ENCODE data around the gene HES2. TPM values are rescaled to one million over a fixed set of nuclear protein-coding genes. Genes with fewer than 3 reads are reported as not detected.

The HES2 gene
- total RNA-seq, 2 donors from 2014 or later = not detected

GRCh38 chr1:6443339-6444115, 23.8 kb upstream of the HES2 start:
- H3K9me3 Mint-ChIP-seq = no peaks in the 10 kb centered on the region
- H3K4me1 Mint-ChIP-seq = peaks cover 1% of the 10 kb centered on the region

GRCh38 chr1:6441586-6441985, 21.9 kb upstream of the HES2 start:
- H3K4me1 Mint-ChIP-seq = peaks cover 3% of the 10 kb centered on the region
- H3K4me3 ChIP-seq (ENCODE audit: low read length) = no peak overlapping the region
- H3K36me3 Mint-ChIP-seq (ENCODE audit: low read depth) = no peaks in the 10 kb centered on the region
- H3K27me3 Mint-ChIP-seq (ENCODE audit: insufficient read depth) = peaks cover 43% of the 10 kb centered on the region
- DNase-seq = no peak
- no peak overlapping the region for H3K27ac ChIP-seq (ENCODE audit: low read depth, low read length)
- H3K9me3 ChIP-seq (ENCODE audit: control insufficient read depth, low read length) = no peaks in the 10 kb centered on the region
- no peaks in the 10 kb centered on the region for H3K36me3 ChIP-seq (ENCODE audit: control insufficient read depth, insufficient read depth, low read length)
- no peak overlapping the region for H3K4me3 Mint-ChIP-seq
- H3K9me3 Mint-ChIP-seq = no peaks in the 10 kb centered on the region
- peaks cover 39% of the 10 kb centered on the region for H3K27me3 ChIP-seq (ENCODE audit: control insufficient read depth, insufficient read depth, low read length, poor library complexity, severe bottlenecking)
- H3K4me1 ChIP-seq (ENCODE audit: control insufficient read depth, insufficient read depth, low read length) = no peaks in the 10 kb centered on the region
- no peak overlapping the region for H3K27ac Mint-ChIP-seq
- no peak overlapping the region for H3K9ac ChIP-seq (ENCODE audit: extremely low read depth, low read length, poor library complexity, severe bottlenecking)
- no peak for TF ChIP-seq CTCF (conservative IDR thresholded peaks at IDR 0.05)
- WGBS, 2 experiments (ENCODE audit: insufficient coverage in 1 of 2, insufficient read length in 1 of 2) = 76 to 84% methylated on average over 5 to 7 of the region's 7 CpGs

More at GRCh38 chr1:6443339-6444115, 23.8 kb upstream of the HES2 start:
- no peak overlapping the region for H3K4me3 Mint-ChIP-seq
- no peak for DNase-seq
- H3K4me1 ChIP-seq (ENCODE audit: control insufficient read depth, insufficient read depth, low read length) = no peaks in the 10 kb centered on the region
- H3K4me3 ChIP-seq (ENCODE audit: low read length) = no peak overlapping the region
- no peak overlapping the region for H3K27ac ChIP-seq (ENCODE audit: low read depth, low read length)
- 93 to 97% methylated on average over 15 to 21 of the region's 21 CpGs for WGBS, 2 experiments (ENCODE audit: insufficient coverage in 1 of 2, insufficient read length in 1 of 2)
- no peaks in the 10 kb centered on the region for H3K9me3 ChIP-seq (ENCODE audit: control insufficient read depth, low read length)
- H3K27me3 Mint-ChIP-seq (ENCODE audit: insufficient read depth) = peaks cover 44% of the 10 kb centered on the region
- H3K36me3 Mint-ChIP-seq (ENCODE audit: low read depth) = no peaks in the 10 kb centered on the region
- no peak overlapping the region for H3K9ac ChIP-seq (ENCODE audit: extremely low read depth, low read length, poor library complexity, severe bottlenecking)
- peaks cover 59% of the 10 kb centered on the region for H3K27me3 ChIP-seq (ENCODE audit: control insufficient read depth, insufficient read depth, low read length, poor library complexity, severe bottlenecking)
- no peaks in the 10 kb centered on the region for H3K36me3 ChIP-seq (ENCODE audit: control insufficient read depth, insufficient read depth, low read length)
- TF ChIP-seq CTCF (conservative IDR thresholded peaks at IDR 0.05) = no peak
- no peak overlapping the region for H3K27ac Mint-ChIP-seq

GRCh38 chr1:6440198-6441126, 20.7 kb upstream of the HES2 start:
- Mint-ChIP-seq H3K4me3 (no peak overlapping the region), H3K27ac (no peak overlapping the region), H3K9me3 (no peaks in the 10 kb centered on the region), H3K27me3 (ENCODE audit: insufficient read depth) (peaks cover 44% of the 10 kb centered on the region), H3K4me1 (peaks cover 3% of the 10 kb centered on the region), H3K36me3 (ENCODE audit: low read depth) (no peaks in the 10 kb centered on the region)
- DNase-seq = peak; percentile 94
- TF ChIP-seq CTCF (conservative IDR thresholded peaks at IDR 0.05) = peak; percentile 77
- Histone ChIP-seq H3K4me1 (ENCODE audit: control insufficient read depth, insufficient read depth, low read length) (no peaks in the 10 kb centered on the region), H3K36me3 (ENCODE audit: control insufficient read depth, insufficient read depth, low read length) (no peaks in the 10 kb centered on the region), H3K4me3 (ENCODE audit: low read length) (no peak overlapping the region), H3K27ac (ENCODE audit: low read depth, low read length) (no peak overlapping the region), H3K9me3 (ENCODE audit: control insufficient read depth, low read length) (no peaks in the 10 kb centered on the region), H3K9ac (ENCODE audit: extremely low read depth, low read length, poor library complexity, severe bottlenecking) (no peak overlapping the region), H3K27me3 (ENCODE audit: control insufficient read depth, insufficient read depth, low read length, poor library complexity, severe bottlenecking) (peaks cover 37% of the 10 kb centered on the region)
- WGBS, 2 experiments (ENCODE audit: insufficient coverage in 1 of 2, insufficient read length in 1 of 2) = 13 to 35% methylated on average over 28 to 96 of the region's 101 CpGs

Data from endodermal cell (in vitro differentiated cells).